PC-9 (cell line): Measurements from ENCODE around the gene CDC37L1. TPM values are rescaled to one million over a fixed set of nuclear protein-coding genes. Genes with fewer than 3 reads are reported as not detected.

Experiments used
- BruUV-seq: library from RNA; stranded (reverse); fragments of 400-500 nt; replicated peaks from 2 replicates; lab custom pipeline; 2021; lab: Mats Ljungman, UMichigan
- CTCF ChIA-PET: fragments of 300-600 bp; sonication (Branson Sonifier 250); formaldehyde crosslinking; loops from one replicate; lab custom pipeline; 2022; ENCODE audit warnings: antibody characterized with exemption; lab: Charles Lee
- POLR2A ChIA-PET: fragments of 300-600 bp; sonication (Branson Sonifier 250); formaldehyde crosslinking; loops from one replicate; lab custom pipeline; 2022; ENCODE audit warnings: antibody characterized with exemption; ENCODE audit not compliant: unreplicated experiment; lab: Charles Lee
- DNase-seq, 2 experiments: peaks; one replicate each; pipeline versions ENCODE4 v3.0.0 to v3.0.0-alpha.2; 2015 to 2022; ENCODE audit warnings: mixed read lengths in 1 of 2
- H2AFZ ChIP-seq: fragments of 200-600 bp; sonication (generic); 2 replicates; pipeline ENCODE4 v1.8.1; 2017; ENCODE audit warnings: antibody characterized with exemption
- H3F3A ChIP-seq: fragments of 200-600 bp; sonication (generic); 2 replicates; pipeline ENCODE4 v1.8.1; 2017; ENCODE audit warnings: antibody characterized with exemption, mild to moderate bottlenecking, low read depth; ENCODE audit not compliant: insufficient read depth
- H3K27ac ChIP-seq: fragments of 200-600 bp; sonication (generic); 2 replicates; pipeline ENCODE4 v1.6.1; 2016; ENCODE audit warnings: mixed run types
- H3K27me3 ChIP-seq: fragments of 200-600 bp; sonication (generic); 2 replicates; pipeline ENCODE4 v1.6.1; 2016; ENCODE audit warnings: low read depth, mixed run types; ENCODE audit not compliant: insufficient read depth
- H3K36me3 ChIP-seq: fragments of 200-600 bp; sonication (generic); 2 replicates; pipeline ENCODE4 v1.6.1; 2016; ENCODE audit warnings: low read depth, mixed run types
- H3K4me1 ChIP-seq: fragments of 200-600 bp; sonication (generic); replicated peaks from 2 replicates; pipeline ENCODE4 v1.6.1; 2016; ENCODE audit warnings: mixed run types; ENCODE audit not compliant: insufficient read depth
- H3K4me2 ChIP-seq: fragments of 200-600 bp; sonication (generic); 2 replicates; pipeline ENCODE4 v1.6.1; 2017; ENCODE audit warnings: mixed run types
- H3K4me3 ChIP-seq: fragments of 200-600 bp; sonication (generic); 2 replicates; pipeline ENCODE4 v1.6.1; 2016; ENCODE audit warnings: mixed run types
- H3K79me2 ChIP-seq: fragments of 200-600 bp; sonication (generic); 2 replicates; pipeline ENCODE4 v1.6.1; 2017; ENCODE audit warnings: low read depth, mixed run types
- H3K9me2 ChIP-seq: fragments of 200-600 bp; sonication (generic); 2 replicates; pipeline ENCODE4 v1.8.1; 2017; ENCODE audit warnings: mild to moderate bottlenecking; ENCODE audit not compliant: insufficient read depth
- H3K9me3 ChIP-seq: fragments of 200-600 bp; sonication (generic); 2 replicates; pipeline ENCODE4 v1.8.1; 2016; ENCODE audit warnings: low read depth; ENCODE audit not compliant: insufficient read depth
- H4K20me1 ChIP-seq: fragments of 200-600 bp; sonication (generic); 2 replicates; pipeline ENCODE4 v1.8.1; 2017; ENCODE audit not compliant: insufficient read depth
- EZH2 ChIP-seq: fragments of 200-600 bp; sonication (generic); IDR thresholded peaks from 2 replicates; pipeline ENCODE4 v1.8.0; 2017; ENCODE audit warnings: antibody characterized with exemption, low read depth
- intact Hi-C: fragments of 100-400 bp; cut with micrococcal nuclease; formaldehyde crosslinking; loops from one replicate; pipeline ENCODE4 v1.10.0; 2022; ENCODE audit not compliant: unreplicated experiment
- total RNA-seq: library from RNA; stranded (reverse); gene quantifications from 2 replicates; pipeline ENCODE4 v1.2.3, GENCODE V29; 2021
- TF ChIP-seq, protein P1 (sequence below): fragments of 200-600 bp; sonication (generic); conservative IDR thresholded peaks from 2 replicates; pipeline ENCODE4 v1.6.1; 2017; ENCODE audit warnings: mixed run types, antibody characterized with exemption, mild to moderate bottlenecking, moderate library complexity

The CDC37L1 gene
- total RNA-seq, 1 experiment from 2014 or later = 6.7 TPM

DNA sequence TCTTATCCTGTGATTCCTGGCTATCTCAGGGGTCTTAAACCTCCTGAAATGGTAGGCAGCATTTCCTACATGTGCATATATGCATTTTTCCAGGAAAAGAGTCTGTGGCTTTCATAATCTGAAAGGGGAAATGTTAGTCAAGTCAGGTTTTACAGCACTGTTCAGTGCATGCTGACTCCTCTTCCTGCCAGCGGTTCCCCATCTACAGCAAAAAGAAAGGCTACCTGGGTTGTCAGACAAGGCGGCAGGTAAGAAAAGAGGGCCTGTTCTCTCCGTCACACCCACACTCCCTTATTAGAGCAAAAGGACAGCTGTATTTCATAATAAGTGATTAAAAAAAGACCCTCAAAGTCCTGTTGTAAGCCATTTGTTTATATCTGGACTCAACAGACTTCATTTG lies 8.8 kb upstream of the CDC37L1 start:
- no peaks in the 10 kb centered on the region for H3K9me2 ChIP-seq
- H2AFZ ChIP-seq = no peak overlapping the region
- CTCF ChIA-PET = no interaction called here
- no peak for DNase-seq
- H3K4me3 ChIP-seq = no peak overlapping the region
- intact Hi-C loops = no loop called here
- no peak overlapping the region for H3K4me2 ChIP-seq
- no TSS peak for BruUV-seq
- H3K79me2 ChIP-seq = no peaks in the 10 kb centered on the region
- POLR2A ChIA-PET = no interaction called here
- no peaks in the 10 kb centered on the region for H4K20me1 ChIP-seq
- H3F3A ChIP-seq = no peaks in the 10 kb centered on the region
- H3K4me1 ChIP-seq = peaks cover 4% of the 10 kb centered on the region; the same call in 1 of the 2 replicates
- H3K27ac ChIP-seq = no peak overlapping the region
- no peaks in the 10 kb centered on the region for H3K36me3 ChIP-seq
- TF ChIP-seq, protein P1, sequence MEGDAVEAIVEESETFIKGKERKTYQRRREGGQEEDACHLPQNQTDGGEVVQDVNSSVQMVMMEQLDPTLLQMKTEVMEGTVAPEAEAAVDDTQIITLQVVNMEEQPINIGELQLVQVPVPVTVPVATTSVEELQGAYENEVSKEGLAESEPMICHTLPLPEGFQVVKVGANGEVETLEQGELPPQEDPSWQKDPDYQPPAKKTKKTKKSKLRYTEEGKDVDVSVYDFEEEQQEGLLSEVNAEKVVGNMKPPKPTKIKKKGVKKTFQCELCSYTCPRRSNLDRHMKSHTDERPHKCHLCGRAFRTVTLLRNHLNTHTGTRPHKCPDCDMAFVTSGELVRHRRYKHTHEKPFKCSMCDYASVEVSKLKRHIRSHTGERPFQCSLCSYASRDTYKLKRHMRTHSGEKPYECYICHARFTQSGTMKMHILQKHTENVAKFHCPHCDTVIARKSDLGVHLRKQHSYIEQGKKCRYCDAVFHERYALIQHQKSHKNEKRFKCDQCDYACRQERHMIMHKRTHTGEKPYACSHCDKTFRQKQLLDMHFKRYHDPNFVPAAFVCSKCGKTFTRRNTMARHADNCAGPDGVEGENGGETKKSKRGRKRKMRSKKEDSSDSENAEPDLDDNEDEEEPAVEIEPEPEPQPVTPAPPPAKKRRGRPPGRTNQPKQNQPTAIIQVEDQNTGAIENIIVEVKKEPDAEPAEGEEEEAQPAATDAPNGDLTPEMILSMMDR = no peak
- TF ChIP-seq EZH2 = no peak
- no peaks in the 10 kb centered on the region for H3K9me3 ChIP-seq
- H3K27me3 ChIP-seq = no peaks in the 10 kb centered on the region

DNA sequence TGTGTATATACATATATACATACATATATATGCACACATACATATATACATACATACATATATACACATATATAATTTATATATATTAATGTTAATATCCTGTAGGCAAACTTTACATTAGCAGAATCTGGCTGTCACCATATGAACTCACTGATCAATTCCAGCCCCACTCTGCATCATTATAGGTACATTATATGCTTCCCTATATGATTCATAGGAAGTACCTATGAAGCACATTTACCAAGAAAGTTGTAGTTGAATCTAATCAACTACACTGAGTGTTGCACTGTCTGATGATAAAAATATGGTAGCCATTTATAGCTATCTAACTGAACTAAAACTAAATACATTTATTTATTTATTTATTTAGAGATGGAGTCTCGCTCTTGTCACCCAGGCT lies 7.6 kb upstream of the CDC37L1 start:
- no peak overlapping the region for H2AFZ ChIP-seq
- H3K4me3 ChIP-seq = no peak overlapping the region
- no TSS peak for BruUV-seq
- H3K27ac ChIP-seq = no peak overlapping the region
- CTCF ChIA-PET = no interaction called here
- H3F3A ChIP-seq = no peaks in the 10 kb centered on the region
- H3K27me3 ChIP-seq = no peaks in the 10 kb centered on the region
- DNase-seq = no peak
- TF ChIP-seq, protein P1 = no peak
- no peak for TF ChIP-seq EZH2
- H4K20me1 ChIP-seq = no peaks in the 10 kb centered on the region
- no peaks in the 10 kb centered on the region for H3K9me2 ChIP-seq
- H3K36me3 ChIP-seq = no peaks in the 10 kb centered on the region
- intact Hi-C loops = no loop called here
- no peaks in the 10 kb centered on the region for H3K79me2 ChIP-seq
- H3K4me2 ChIP-seq = no peak overlapping the region
- H3K9me3 ChIP-seq = no peaks in the 10 kb centered on the region
- H3K4me1 ChIP-seq = no peaks in the 10 kb centered on the region
- POLR2A ChIA-PET = no interaction called here

DNA sequence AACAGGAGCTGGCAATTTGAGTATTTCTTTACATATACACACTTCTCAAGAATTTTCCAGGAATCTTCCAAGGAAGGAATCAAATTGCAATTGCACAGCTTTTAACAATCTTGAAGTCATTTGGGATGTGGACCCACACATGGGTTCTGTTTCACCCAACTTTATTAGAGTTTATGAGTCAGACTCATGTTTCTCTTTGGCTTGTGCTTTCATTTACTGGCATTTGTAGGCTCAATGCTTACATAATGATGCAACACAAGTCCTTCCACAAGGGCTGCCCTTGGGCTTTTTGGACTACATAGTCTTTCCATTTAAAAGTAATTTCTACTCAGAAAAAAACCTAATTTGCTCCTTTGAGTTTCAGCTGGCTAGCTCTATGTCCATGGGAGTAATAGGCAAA lies 4.6 kb upstream of the CDC37L1 start:
- CTCF ChIA-PET = interaction anchor here (0.6 kb wide), 1 partner anchor 57 kb away, joined by 3 read pairs; no protein-coding TSS in a partner anchor
- Histone ChIP-seq H4K20me1 (no peaks in the 10 kb centered on the region), H3K36me3 (no peaks in the 10 kb centered on the region), H3K4me2 (no peak overlapping the region), H3K9me3 (no peaks in the 10 kb centered on the region), H3K27me3 (no peaks in the 10 kb centered on the region), H3K27ac (no peak overlapping the region), H3K9me2 (no peaks in the 10 kb centered on the region), H2AFZ (no peak overlapping the region), H3K4me3 (no peak overlapping the region), H3K79me2 (peaks cover 1% of the 10 kb centered on the region; the same call in 1 of the 2 replicates), H3F3A (peaks cover 11% of the 10 kb centered on the region), H3K4me1 (0 out of 2 replicates have a peak, but pooled peaks cover 11% of the 10 kb centered on the region)
- no peak for DNase-seq
- intact Hi-C loops = no loop called here
- BruUV-seq = no TSS peak
- POLR2A ChIA-PET = no interaction called here
- TF ChIP-seq, protein P1 = no peak
- no peak for TF ChIP-seq EZH2
